Epithelial cell of umbilical artery (primary cell): ENCODE data around the gene ZNF621. TPM values are rescaled to one million over a fixed set of nuclear protein-coding genes. Genes with fewer than 3 reads are reported as not detected.

Experiments used
- total RNA-seq: library from RNA; depleted of rRNA; stranded (reverse); fragments of >200 nt; gene quantifications from 2 replicates; pipeline ENCODE4 v1.2.3, GENCODE V29; 2014

ZNF621 gene
- total RNA-seq: 7.1 and 8.2 TPM in 2 replicates

GRCh38 chr3:40524568-40525285 is at the start of gene ZNF621:
TSS of gene ZNF621 (plus strand) at chr3:40524960. CDS start at chr3:40525841, 881 bp downstream.

GRCh38 chr3:40476478-40477470 is 48.0 kb upstream of the ZNF621 start, which contains the start of gene ZNF619:
TSS of gene ZNF619 (plus strand) at chr3:40477122. CDS start at chr3:40477980, 858 bp downstream.

GRCh38 chr3:40505599-40506462 is 18.9 kb upstream of the ZNF621 start, which contains the start of gene ZNF620:
TSS of gene ZNF620 (plus strand) at chr3:40506039. CDS start at chr3:40506353, 314 bp downstream.

Other genes starting within 250 kb of the ZNF621 start
- 20.1 and 22.5 TPM in 2 replicates for gene EIF1B, start 215.3 kb upstream of the ZNF621 start, total RNA-seq
- gene ENTPD3, start 137.8 kb upstream of the ZNF621 start, total RNA-seq: under 0.01 TPM in 1 of 2 replicates, not detected in the other
- 297 and 417 TPM in 2 replicates for gene RPL14, start 67.6 kb upstream of the ZNF621 start, total RNA-seq
- gene ZNF619, start 47.8 kb upstream of the ZNF621 start, total RNA-seq: 5.2 and 10.2 TPM in 2 replicates
- 8.4 and 10.2 TPM in 2 replicates for gene ZNF620, start 18.9 kb upstream of the ZNF621 start, total RNA-seq